IPS-NIHi7 (cell line): ENCODE data around the gene LAMC3.

Experiments used
- DNase-seq: peaks from one replicate; pipeline ENCODE4 v3.0.0; 2012; ENCODE audit warnings: mixed read lengths; ENCODE audit errors: extremely low spot score

Gene LAMC3

DNA sequence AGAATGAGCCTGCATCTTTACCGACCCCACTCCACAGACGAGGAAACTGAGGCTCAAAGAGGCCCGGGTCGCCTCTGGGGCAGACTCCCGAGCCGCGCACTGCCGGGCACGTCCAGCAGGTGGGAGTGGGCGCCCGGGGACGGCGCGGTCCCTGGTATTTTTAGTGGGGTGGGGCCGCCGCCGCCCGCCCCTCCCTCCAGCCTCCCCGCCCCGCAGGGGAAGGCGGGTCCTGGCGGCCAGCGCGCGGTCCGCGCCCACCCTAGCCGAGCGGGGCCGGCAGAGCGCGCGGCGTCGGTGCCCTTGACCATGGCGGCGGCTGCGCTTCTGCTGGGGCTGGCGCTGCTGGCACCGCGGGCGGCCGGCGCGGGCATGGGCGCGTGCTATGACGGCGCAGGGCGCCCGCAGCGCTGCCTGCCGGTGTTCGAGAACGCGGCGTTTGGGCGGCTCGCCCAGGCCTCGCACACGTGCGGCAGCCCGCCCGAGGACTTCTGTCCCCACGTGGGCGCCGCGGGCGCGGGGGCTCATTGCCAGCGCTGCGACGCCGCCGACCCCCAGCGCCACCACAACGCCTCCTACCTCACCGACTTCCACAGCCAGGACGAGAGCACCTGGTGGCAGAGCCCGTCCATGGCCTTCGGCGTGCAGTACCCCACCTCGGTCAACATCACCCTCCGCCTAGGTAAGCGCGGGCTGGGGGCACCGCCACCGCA, at the start of gene LAMC3:
TSS of gene LAMC3 (plus strand) at position 266 of the 710 bp plus-strand sequence. CDS start at position 307, 41 bp downstream.
- peak; percentile 83 for DNase-seq

DNA sequence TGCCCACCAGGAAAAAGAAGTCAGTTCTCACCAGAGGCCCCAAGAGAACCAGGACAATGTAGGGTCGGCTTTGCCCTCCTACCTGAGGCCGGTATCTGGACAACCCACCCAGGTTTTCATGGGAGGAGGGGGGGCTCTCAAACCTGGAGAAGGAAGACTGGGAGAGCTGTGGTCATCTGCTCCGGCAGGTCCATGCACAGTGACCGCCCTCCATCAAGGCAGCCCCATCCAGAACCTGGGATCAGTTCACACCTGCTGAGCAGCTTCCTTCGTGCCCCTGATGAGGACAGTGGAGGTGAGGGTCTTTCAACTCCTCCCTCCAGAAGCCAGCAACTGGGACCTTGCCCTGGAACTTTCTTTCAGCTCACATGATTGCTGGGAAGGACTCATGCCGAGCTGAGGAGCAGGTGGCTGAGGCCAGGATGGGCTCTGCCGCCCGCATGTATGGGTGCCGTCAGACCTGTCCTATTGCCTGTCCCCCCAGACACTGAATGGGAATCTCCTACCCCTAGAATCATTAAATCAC, 49.1 kb upstream of the LAMC3 start:
- DNase-seq = no peak

DNA sequence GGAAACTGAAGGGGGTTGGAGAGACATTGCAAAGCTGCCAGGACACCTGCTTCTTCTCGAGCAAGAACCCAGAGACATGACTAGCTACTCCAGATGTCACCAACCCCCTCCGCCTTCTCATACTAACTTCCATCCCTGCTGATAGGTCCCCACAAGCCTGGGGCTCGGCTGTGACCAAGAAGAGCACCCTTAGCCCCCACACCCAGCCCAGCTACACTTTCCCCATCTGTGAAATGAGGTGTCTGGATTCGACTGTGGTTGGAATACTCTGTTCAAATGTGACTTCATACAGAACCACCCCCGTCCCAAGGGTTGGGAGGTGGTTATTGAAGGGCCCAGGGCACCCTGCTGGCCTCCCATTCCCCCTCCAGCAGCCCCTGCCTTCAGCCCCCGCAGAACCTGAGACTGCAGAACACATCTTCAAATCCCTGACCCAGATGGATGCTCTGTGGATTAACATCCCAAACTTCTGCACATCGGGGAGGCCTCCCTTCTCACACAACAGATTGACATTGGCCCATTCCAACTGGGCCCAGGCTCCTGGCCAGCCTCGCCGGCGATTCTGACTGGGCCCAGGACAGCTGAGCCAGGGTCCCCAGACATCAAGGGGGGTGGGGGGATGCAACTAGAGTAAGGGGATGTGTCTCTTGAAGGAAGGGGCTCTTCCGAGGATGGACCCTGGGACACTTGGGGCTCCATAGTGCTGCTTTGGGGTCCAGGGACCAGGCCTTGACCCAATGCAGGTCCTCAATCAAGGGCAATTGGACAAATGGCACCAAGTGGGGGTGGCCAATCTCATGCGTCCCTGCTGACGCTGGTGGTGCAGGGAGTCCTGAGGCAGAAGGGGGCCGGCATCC, 48.2 kb upstream of the LAMC3 start:
- DNase-seq = no peak

DNA sequence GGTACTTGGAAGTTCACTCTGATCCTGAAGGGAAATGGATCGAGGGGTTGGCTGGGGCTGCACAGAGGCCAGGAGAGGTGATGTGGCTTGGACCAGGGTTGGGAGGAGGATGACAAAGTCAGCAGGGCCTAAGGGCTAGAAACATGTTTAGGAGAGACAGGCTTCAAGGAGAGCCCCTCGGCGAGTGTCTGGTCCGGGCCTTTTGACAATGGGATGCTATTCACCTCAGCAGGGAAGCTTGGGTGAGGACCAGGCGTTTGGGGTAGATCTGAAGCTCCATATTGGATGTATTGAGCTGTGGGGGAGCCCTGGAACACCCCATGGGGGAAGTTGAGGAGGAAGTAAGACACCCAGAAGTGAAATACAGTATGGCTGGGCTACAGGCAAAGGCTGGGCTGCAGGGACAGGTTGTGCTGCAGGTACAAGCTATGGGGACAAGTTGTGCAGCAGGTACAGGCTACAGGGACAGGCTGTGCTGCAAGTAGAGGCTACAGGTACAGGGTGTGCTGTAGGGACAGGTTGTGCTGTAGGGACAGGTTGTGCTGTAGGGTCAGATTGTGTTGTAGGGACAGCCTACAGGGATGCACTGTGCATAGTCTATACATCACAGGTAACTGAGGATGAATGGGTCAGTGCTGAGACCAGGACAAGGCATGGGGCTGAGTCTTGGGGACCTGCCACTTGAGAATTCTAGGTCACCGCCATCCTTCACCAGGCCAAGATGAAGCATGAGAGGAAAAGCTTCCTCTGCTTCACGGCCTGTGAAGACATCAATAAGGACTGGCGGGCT, 47.3 kb upstream of the LAMC3 start:
- DNase-seq = no peak

DNA sequence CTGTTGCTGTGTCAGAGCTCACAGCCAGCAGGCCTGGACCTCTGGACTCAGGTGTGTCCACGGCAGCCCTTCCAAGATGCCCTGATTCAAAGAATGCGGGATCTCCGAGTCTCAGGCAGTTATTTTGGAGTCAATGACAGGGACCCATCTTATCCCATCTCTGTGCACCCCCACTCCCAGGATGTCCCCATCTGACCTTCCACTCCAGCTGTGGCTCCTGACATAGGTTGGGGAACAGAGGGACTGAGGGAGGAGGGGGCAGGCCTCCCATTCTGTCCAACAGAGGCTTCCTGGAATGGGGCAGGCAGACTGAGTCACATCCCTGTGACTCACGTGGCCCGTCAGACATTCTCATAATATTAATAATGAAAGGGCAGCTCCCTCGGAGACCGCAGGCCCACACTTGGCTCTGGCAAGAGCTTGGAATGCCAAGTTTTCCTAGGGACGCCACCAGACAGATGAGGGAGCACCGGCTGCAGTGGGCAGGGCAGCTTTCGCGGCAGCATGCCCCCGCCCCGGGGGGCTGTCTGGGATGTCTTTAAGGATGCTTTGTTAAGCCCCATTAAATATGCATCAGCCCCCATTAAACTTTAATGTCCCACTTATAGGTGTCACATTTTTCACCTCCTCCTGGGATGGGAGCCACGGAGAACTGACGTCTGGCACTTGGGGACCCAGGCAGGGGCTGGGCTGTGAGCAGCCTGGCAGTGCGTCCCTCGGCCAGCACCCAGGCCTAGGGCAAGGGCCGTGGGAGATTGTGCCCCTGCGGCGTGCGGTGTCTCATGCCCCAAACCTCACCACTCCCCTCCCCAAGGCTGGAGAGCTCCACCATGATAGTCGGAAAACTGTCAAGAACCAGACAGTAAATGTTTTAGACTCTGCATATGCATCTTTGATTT, 46.3 kb upstream of the LAMC3 start:
- no peak for DNase-seq

DNA sequence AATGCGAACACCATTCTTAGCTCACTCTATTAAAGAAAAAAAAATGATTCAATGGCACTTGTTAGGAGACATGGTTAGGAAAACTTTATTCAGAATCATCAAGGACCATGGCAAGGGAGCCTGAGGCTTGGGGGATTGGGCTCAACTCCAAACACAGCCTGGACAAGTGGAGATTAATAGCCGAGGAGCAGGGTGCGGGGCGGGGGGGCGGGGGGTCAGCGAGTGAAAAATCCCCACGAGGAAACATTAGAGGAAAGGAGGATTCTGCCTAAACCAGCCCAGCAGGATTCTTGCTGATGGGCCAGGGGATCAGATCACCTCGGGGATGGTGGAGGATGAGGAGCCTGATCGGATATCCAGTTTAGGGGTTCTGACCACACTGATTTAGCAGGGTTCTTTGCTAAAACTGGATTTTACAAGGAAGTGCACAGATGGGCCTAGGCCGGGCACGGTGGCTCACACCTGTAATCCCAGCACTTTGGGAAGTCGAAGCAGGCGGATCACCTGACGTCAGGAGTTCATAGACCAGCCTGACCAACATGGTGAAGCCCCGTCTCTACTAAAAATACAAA, 45.6 kb upstream of the LAMC3 start:
- DNase-seq = no peak

DNA sequence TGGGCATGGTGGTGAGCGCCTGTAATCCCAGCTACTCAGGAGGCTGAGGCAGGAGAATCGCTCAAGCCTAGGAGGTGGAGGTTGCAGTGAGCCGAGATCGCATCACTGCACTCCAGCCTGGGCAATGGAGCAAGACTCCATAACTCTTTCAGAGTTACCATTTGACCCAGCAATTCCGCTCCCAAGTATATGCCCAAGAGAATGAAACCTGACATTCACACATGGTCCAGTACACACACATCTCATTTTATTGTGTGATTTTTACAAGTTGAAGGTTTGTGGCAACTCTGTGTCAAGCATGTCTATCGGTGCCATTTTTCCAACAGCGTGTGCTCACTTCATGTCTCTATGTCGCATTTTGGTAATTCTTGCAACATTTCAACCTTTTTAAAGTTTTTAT, 45.1 kb upstream of the LAMC3 start:
- DNase-seq = no peak

DNA sequence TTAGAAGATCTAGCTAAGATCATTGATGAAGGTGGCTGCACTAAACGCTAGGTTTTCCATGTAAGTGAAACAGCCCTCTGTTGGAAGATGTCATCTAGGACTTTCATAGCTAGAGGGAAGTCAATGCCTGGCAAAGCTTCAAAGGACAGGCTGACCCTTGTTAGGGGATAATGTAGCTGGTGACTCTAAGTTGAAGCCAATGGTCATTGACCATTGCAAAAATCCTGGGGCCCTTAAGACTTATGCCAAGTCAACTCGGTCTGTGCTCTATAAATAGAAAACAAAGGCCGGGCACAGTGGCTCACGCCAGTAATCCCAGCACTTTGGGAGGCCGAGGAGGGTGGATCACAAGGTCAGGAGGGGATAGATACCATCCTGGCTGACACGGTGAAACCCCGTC, 43.3 kb upstream of the LAMC3 start:
- DNase-seq = no peak

DNA sequence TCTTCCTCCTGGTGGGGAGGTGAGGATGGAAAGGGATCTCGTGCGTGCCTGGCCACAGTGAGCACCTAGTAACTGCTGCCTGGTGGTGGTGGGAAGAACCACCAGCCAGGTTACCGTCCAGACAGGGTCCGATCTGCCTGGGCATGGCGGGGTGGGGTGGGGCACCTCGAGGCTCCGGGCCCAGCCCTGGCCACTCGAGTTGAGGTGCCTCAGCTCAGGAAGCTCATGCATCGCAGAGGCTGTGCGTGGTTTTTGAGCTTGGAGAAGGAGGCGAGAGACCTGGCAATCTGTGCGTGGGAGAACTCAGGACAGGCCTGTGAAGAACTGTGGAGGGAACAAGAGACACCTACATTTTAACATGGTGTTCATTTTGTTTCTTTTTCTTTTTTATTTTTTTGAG, 38.9 kb upstream of the LAMC3 start:
- no peak for DNase-seq

DNA sequence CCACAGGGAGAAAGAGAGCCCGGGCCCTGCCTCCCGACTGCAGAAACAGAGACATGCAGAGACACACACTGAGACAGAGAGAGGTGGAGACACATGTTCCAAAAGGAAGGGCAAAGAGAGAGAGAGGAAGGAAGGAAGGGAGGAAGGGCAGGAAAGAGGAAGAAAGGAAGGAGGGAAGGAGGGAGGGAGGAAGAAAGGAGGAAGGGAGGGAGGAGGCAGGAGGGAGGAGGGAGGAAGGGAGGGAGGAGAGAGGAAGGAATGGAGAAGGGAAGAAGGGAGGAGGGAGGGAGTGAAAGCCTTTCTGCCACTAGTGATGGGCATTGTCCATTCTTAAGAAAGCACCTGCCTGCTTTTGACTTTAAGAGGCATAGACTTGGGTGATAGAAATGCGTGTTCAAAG, 38.1 kb upstream of the LAMC3 start:
- DNase-seq = no peak

DNA sequence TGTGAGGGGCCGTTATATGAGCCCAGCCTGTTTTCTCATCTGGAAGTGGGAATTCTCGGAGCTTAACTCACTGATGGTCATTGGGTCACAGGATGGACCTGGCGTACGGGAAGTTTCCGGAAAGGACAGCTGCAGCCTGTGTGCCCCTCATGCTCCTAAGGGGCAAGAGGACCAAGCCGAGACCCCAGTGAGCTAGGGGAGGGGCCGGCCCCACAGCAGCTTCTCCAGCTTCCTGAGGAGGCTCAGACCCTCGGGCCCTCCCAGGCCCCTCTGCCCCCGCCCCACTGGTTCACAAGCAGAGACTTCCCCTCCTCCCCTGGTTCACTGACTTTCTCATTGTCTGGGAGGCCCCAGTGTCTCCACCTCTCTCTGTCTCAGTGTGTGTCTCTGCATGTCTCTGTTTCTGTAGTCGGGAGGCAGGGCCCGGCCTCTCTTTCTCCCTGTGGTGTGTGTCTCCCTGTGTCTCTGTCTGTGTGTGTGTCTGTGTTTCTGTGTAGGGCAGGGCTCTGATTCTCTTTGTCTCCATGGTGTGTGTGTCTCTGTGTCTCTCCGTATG, 37.6 kb upstream of the LAMC3 start:
- DNase-seq = no peak

DNA sequence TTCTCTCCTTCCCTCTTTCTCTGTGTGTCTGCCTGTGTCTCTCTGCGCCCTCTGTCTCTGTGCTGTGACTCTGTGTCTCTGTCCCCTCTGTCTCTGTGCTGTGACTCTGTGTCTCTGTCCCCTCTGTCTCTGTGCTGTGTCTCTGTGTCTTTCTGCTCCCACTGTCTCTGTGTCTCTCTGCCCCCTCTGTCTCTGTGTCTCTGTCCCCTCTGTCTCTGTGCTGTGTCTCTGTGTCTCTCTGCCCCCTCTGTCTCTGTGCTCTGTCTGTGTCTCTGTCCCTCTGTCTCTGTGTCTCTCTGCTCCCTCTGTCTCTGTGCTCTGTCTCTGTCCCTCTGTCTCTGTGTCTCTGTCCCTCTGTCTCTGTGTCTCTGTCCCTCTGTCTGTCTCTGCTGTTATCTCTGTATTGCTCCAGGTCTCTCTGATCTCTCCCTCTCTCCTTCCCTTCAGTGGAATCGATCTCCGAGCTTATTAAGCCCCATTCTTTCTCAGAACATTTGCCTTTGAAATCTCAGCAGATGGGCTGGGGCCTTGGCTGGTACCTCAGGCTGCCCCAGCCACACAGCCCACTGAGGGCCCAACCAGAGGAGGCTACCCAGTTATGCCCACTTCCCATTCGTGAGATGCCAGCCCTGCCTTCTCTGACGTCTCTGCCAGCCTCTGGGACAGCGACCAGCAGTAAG, 36.6 kb upstream of the LAMC3 start:
- DNase-seq = no peak

DNA sequence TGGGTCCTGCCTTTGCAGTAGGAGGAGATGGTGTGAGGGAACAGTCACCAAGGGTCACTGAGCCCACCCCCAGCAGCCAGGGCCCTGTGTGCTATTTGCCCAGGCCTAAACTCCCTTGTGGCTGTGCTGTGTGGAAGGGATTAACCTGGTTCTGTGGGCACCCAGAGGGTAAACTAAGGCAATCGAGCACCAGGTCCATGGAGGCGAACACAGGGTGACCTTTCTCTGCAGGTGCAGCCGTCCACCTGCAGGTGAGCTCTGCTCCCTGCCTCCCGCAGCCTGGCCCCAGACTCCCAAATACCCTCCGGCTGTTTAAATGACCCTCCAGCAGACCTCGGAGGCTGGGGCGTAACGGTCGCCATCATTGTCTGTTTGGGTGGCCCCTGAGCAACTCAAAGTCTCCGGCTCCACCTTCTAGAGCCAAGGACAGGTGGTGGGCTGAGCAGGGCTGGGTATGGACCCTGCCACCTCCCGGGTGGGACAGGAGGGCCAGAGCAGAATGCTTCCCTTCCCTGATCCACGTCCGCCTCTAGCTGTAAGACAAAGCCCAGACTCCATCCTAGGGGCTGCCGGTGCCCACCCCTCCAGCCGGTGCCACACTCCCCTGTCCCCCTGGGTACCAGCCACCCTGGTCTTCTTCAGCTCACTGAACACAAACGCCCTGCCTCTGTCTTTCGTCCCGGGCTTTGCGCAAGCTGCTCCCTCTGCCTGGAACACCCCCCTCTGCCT, 35.9 kb upstream of the LAMC3 start:
- DNase-seq = no peak

DNA sequence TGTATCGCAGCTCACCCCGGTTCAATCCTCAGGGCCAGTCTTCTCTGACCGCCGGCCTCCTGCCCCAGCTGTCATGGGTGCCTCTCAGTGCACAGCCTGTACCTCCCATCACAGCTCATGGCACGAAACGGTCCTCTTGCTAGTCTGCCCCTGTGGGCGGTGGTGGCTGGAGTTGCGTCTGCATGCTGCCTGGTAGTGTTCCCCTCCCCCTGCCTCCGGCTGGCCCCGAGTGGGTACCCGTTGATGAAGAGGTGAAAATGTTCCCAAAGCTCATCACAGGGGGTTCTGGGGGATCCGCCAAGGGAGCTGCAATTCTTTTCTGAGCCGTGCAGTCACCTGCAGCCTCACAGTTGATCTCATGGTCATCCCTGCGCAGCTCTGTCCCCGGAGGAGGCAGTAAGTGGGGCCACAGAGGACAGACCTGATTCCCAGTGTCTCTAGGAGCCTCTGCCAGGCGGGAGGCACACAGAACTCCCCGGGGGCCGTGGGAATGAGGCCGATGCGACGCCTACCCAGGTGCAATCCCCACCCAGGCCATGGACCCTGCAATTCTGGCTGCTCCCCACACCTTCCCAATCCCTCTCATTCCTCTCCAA, 35.2 kb upstream of the LAMC3 start:
- no peak for DNase-seq

DNA sequence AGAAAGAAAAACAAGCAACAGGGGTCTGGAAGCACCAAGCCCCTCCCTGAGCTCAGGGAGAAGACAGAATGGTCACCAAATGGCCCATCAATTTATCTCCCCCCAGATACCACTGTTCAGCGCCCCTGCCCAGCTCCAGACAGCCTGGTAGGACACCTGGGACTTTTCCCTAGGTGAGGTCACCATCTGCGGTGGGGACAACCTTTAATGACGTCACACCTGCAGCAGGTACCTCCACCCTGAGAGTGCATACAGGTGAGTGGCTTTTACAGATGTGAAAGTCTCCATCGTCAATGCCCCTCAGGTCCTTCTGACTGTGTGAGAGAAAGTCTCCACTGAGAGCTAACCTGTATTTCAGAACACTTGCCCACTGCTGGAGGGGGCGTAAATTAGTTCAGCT, 34.3 kb upstream of the LAMC3 start:
- no peak for DNase-seq

DNA sequence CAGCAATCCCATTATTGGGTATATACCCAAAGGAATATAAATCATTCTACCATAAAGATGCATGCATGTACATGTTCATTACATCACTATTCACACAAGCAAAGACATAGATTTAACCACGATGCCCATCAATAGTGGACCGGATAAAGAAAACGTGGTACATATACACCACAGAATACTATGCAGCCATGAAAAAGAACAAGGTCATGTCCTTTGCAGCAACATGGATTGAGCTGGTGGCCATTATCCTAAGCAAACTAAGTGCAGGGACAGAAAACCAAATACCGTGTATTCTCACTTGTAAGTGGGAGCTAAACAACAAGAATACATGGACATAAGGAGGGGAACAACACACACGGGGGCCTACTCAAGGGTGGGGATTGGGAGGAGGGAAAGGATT, 33.8 kb upstream of the LAMC3 start:
- DNase-seq = no peak

DNA sequence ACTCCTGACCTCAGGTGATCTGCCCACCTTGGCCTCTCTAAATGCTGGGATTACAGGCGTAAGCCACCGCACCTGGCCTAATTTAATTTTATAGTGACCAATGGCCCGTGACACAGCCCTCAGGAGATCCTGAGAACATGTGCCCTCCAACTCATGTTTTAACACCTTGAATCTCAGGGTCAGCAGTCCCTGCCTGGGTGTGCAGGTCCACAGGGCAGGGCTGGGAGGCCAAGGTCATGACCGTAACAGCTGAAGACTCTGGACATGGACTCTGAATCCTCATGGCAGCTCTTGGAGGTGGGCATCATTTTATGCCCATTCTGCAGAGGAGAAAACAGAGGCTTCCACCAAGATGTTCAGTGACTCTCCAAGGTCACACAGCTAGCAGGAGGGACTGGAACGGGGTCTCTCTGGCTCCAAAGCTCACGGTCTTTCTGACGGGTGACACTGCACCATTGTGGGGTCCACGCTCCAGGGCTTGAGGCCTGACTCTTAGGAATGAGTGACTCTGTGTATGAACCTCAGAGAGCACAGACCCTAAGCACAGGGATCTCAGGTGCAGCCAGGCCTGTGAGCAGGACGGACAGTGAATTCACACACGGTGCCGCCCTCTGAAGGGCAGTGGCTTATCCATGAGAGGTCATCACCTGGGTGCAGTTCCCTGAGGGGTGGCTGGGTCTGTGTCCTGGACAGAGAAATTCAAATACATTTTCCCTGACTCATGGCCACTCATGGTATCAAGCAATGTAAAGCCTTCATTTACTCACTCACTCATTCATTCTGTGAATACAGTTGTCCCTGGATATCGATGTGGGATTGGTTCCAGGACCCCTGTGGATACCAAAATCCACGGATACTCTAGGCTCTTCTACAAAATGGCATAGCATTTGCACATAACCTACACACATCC, 32.8 kb upstream of the LAMC3 start:
- DNase-seq = no peak

DNA sequence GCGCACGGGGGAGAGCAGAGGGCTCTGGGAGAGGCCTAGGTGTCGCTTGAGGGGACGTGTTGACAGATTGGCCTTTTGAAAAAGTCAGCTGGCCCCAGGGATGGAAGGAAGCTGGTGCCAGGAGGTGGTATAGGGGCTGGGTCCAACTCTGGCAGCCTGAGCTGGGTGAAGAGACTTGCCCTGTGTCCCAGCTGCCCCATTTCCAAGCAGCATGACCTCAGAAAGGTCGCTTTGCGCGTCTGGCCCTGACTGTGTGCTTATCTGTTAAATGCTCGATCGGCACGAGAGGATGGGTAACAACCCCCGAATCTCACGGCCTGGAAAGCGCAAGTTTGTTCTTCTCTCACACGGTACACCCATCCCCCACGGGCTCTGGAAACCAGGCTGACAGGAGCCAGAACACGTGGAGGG, 31.2 kb upstream of the LAMC3 start:
- no peak for DNase-seq
